ENCODE results near the gene CAPG.
"Not testable (repeated sequence)": the region's sequence is repeated elsewhere in the genome, so short reads cannot be mapped to it uniquely, and the experiment has no call there.

The CAPG gene

DNA sequence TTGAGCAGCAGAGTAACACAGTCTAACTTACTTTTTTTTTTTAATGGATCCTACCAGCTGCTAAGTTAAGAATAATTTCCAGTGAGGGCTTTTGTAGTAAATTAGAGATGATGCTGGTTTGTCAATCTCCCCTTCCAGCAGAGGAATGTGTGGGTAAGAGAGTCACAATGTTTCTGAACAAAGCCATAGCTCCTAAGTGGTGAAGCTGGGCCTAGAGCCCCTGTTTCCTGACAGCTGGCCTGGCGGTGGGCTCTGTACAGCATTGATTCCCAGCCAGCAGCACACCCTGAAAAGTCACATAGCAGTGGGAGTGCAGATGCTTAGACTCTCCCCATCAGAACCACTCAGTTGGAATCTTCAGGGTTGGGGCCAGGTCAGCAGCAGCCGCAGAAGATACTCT, 24.4 kb downstream of the CAPG start:
- no peak overlapping the region for H3K9ac ChIP-seq (ENCODE audit: low read depth, low read length, poor library complexity, severe bottlenecking)
- peaks cover 21% of the 10 kb centered on the region; the same call in 1 of the 2 replicates for H3K36me3 ChIP-seq (ENCODE audit: insufficient read depth, low read length)
- H3K9me3 ChIP-seq (ENCODE audit: insufficient read depth, low read depth, low read length): no peaks in the 10 kb centered on the region
- H3F3A ChIP-seq (ENCODE audit: low read depth): no peaks in the 10 kb centered on the region
- no peaks in the 10 kb centered on the region for H3K79me2 ChIP-seq (ENCODE audit: insufficient read depth, low read length)
- H3K4me1 ChIP-seq (ENCODE audit: insufficient read depth, low read length, poor library complexity, severe bottlenecking): no peaks in the 10 kb centered on the region
- H3K9me2 ChIP-seq (replicated peaks; ENCODE audit: low read depth, low read length): no peaks in the 10 kb centered on the region
- TF ChIP-seq CTCF (conservative IDR thresholded peaks at IDR 0.05; ENCODE audit: low read length): no peak
- no peak for TF ChIP-seq EZH2phosphoT487 (IDR thresholded peaks at IDR 0.05; ENCODE audit: borderline replicate concordance)
- no peak overlapping the region for H2AFZ ChIP-seq (ENCODE audit: low read length)
- H3K27me3 ChIP-seq (ENCODE audit: insufficient read depth, low read length, poor library complexity, severe bottlenecking): no peaks in the 10 kb centered on the region
- no peak overlapping the region for H3K4me3 ChIP-seq (ENCODE audit: low read length, poor library complexity, severe bottlenecking)
- H4K20me1 ChIP-seq (ENCODE audit: insufficient read depth, low read length, poor library complexity, severe bottlenecking): no peaks in the 10 kb centered on the region
- H3K4me2 ChIP-seq (ENCODE audit: low read depth, low read length, poor library complexity, severe bottlenecking): no peak overlapping the region

DNA sequence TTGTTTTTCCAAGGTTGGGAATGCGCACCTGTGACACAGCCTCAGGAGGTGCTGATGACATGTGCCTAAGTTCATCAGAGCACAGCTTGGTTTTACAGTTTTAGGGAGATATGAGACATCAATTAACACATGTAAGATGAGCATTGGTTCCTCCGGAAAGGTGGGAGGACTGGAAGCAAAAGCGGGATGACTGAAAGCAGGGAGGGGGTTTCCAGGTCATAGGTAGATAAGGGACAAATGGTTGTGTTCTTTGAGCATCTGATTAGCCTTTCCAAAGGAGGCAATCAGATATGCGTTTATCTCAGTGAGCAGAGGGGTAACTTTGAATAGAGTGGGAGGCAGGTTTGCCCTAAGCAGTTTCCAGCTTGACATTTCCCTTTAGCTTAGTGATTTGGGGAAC, 26.3 kb downstream of the CAPG start:
- H3K36me3 ChIP-seq (ENCODE audit: insufficient read depth, low read length): peaks cover 10% of the 10 kb centered on the region
- TF ChIP-seq CTCF (conservative IDR thresholded peaks at IDR 0.05; ENCODE audit: low read length) (no peak), EZH2phosphoT487 (IDR thresholded peaks at IDR 0.05; ENCODE audit: borderline replicate concordance) (no peak)

DNA sequence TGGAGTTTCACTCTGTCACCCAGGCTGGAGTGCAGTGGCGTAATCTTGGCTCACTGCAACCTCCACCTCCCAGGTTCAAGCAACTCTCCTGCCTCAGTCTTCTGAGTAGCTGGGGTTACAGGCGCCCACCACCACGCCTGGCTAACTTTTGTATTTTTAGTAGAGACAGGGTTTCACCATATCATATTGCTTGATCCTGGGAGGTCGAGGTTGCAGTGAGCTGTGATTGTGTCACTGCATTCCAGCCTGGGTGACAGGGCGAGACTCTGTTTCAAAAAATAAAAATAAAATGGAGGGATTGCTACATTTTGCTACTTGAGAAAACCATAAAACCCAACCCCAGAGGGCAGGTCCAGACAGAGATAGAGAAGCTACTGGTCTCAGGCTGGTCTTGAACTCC, 27.0 kb downstream of the CAPG start:
- not testable (repeated sequence) for H3K79me2 ChIP-seq (ENCODE audit: insufficient read depth, low read length); H4K20me1 ChIP-seq (ENCODE audit: insufficient read depth, low read length, poor library complexity, severe bottlenecking); H3K4me2 ChIP-seq (ENCODE audit: low read depth, low read length, poor library complexity, severe bottlenecking); H3K9ac ChIP-seq (ENCODE audit: low read depth, low read length, poor library complexity, severe bottlenecking); H2AFZ ChIP-seq (ENCODE audit: low read length); H3K27me3 ChIP-seq (ENCODE audit: insufficient read depth, low read length, poor library complexity, severe bottlenecking); H3F3A ChIP-seq (ENCODE audit: low read depth); H3K4me3 ChIP-seq (ENCODE audit: low read length, poor library complexity, severe bottlenecking); H3K36me3 ChIP-seq (ENCODE audit: insufficient read depth, low read length); H3K9me2 ChIP-seq (replicated peaks; ENCODE audit: low read depth, low read length); H3K4me1 ChIP-seq (ENCODE audit: insufficient read depth, low read length, poor library complexity, severe bottlenecking); H3K9me3 ChIP-seq (ENCODE audit: insufficient read depth, low read depth, low read length)

More for the DNA sequence above, 26.3 kb downstream of the CAPG start:
- Histone ChIP-seq H3K9me3 (ENCODE audit: insufficient read depth, low read depth, low read length) (0 out of 2 replicates have a peak, but pooled peaks cover 3% of the 10 kb centered on the region), H3K79me2 (ENCODE audit: insufficient read depth, low read length) (no peaks in the 10 kb centered on the region), H2AFZ (ENCODE audit: low read length) (no peak overlapping the region), H3K4me2 (ENCODE audit: low read depth, low read length, poor library complexity, severe bottlenecking) (no peak overlapping the region), H4K20me1 (ENCODE audit: insufficient read depth, low read length, poor library complexity, severe bottlenecking) (no peaks in the 10 kb centered on the region), H3K27me3 (ENCODE audit: insufficient read depth, low read length, poor library complexity, severe bottlenecking) (no peaks in the 10 kb centered on the region), H3K9ac (ENCODE audit: low read depth, low read length, poor library complexity, severe bottlenecking) (no peak overlapping the region), H3K9me2 (replicated peaks; ENCODE audit: low read depth, low read length) (no peaks in the 10 kb centered on the region), H3K4me1 (ENCODE audit: insufficient read depth, low read length, poor library complexity, severe bottlenecking) (no peaks in the 10 kb centered on the region), H3K4me3 (ENCODE audit: low read length, poor library complexity, severe bottlenecking) (no peak overlapping the region), H3F3A (ENCODE audit: low read depth) (no peaks in the 10 kb centered on the region)

DNA sequence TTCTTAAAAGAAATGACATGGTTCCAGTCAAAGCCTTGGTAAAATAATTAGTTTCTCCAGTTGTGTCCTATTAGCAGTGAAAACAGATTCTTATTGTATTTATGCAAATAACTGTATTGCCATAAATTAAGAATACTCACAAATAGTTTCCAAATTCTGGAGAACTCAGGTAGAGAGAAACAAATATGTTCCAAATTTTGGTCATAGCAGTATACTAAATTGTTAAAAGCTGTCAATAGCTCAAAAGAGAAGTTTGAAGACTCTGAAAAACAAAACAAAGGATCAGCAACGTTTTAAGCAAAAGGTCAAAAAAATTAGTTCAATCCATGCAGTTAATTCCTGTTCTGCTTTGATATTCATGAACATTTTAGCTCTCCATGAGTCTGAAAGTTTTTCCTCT, 30.1 kb downstream of the CAPG start:
- Histone ChIP-seq H3K79me2 (ENCODE audit: insufficient read depth, low read length) (no peaks in the 10 kb centered on the region), H3K9me2 (replicated peaks; ENCODE audit: low read depth, low read length) (no peaks in the 10 kb centered on the region), H3K4me2 (ENCODE audit: low read depth, low read length, poor library complexity, severe bottlenecking) (no peak overlapping the region), H3K9ac (ENCODE audit: low read depth, low read length, poor library complexity, severe bottlenecking) (no peak overlapping the region), H4K20me1 (ENCODE audit: insufficient read depth, low read length, poor library complexity, severe bottlenecking) (no peaks in the 10 kb centered on the region), H3K4me3 (ENCODE audit: low read length, poor library complexity, severe bottlenecking) (no peak overlapping the region), H3K36me3 (ENCODE audit: insufficient read depth, low read length) (peaks cover 6% of the 10 kb centered on the region), H2AFZ (ENCODE audit: low read length) (no peak overlapping the region), H3K9me3 (ENCODE audit: insufficient read depth, low read depth, low read length) (0 out of 2 replicates have a peak, but pooled peaks cover 3% of the 10 kb centered on the region), H3K27me3 (ENCODE audit: insufficient read depth, low read length, poor library complexity, severe bottlenecking) (no peaks in the 10 kb centered on the region), H3F3A (ENCODE audit: low read depth) (no peaks in the 10 kb centered on the region), H3K4me1 (ENCODE audit: insufficient read depth, low read length, poor library complexity, severe bottlenecking) (no peaks in the 10 kb centered on the region)
- TF ChIP-seq CTCF (conservative IDR thresholded peaks at IDR 0.05; ENCODE audit: low read length) (no peak), EZH2phosphoT487 (IDR thresholded peaks at IDR 0.05; ENCODE audit: borderline replicate concordance) (no peak)

All from Loucy (cell line).